Hepatocyte (in vitro differentiated cells): ENCODE data around the gene SART3. TPM values are rescaled to one million over a fixed set of nuclear protein-coding genes. Genes with fewer than 3 reads are reported as not detected.

Experiments used
- DNase-seq: peaks from one replicate; pipeline ENCODE4 v3.0.0-alpha.2; 2016; ENCODE audit warnings: low spot score
- H2AFZ ChIP-seq: fragments of 200-600 bp; sonication (generic); 2 replicates; pipeline ENCODE4 v1.6.0; 2016; ENCODE audit warnings: antibody characterized with exemption, mild to moderate bottlenecking
- H3K27ac ChIP-seq: fragments of 200-600 bp; sonication (generic); 2 replicates; pipeline ENCODE4 v1.5.1; 2016; ENCODE audit warnings: mild to moderate bottlenecking
- H3K27me3 ChIP-seq: fragments of 200-600 bp; sonication (generic); 2 replicates; pipeline ENCODE4 v1.6.1; 2016
- H3K36me3 ChIP-seq: fragments of 200-600 bp; sonication (generic); replicated peaks from 2 replicates; pipeline ENCODE4 v1.5.1; 2016; ENCODE audit warnings: low read depth; ENCODE audit not compliant: insufficient read depth
- H3K4me1 ChIP-seq: fragments of 200-600 bp; sonication (generic); 2 replicates; pipeline ENCODE4 v1.5.1; 2016; ENCODE audit warnings: mild to moderate bottlenecking, moderate library complexity; ENCODE audit not compliant: insufficient read depth
- H3K4me2 ChIP-seq: fragments of 200-600 bp; sonication (generic); 2 replicates; pipeline ENCODE4 v1.6.0; 2016
- H3K4me3 ChIP-seq: fragments of 200-600 bp; sonication (generic); 2 replicates; pipeline ENCODE4 v1.5.1; 2016; ENCODE audit warnings: mild to moderate bottlenecking
- H3K79me2 ChIP-seq: fragments of 200-600 bp; sonication (generic); 2 replicates; pipeline ENCODE4 v1.6.0; 2017; ENCODE audit warnings: mild to moderate bottlenecking
- H3K9me2 ChIP-seq: fragments of 200-600 bp; sonication (generic); replicated peaks from 2 replicates; pipeline ENCODE4 v1.6.0; 2017; ENCODE audit warnings: mild to moderate bottlenecking; ENCODE audit not compliant: insufficient read depth
- H3K9me3 ChIP-seq: fragments of 200-600 bp; sonication (generic); 2 replicates; pipeline ENCODE4 v1.5.1; 2016; ENCODE audit warnings: low read depth, mild to moderate bottlenecking
- H4K20me1 ChIP-seq: fragments of 200-600 bp; sonication (generic); 2 replicates; pipeline ENCODE4 v1.6.0; 2016; ENCODE audit warnings: mild to moderate bottlenecking; ENCODE audit not compliant: insufficient read depth, poor library complexity, severe bottlenecking
- EZH2 ChIP-seq: fragments of 200-600 bp; sonication (generic); IDR thresholded peaks from 2 replicates; pipeline ENCODE4 v1.6.1; 2016; ENCODE audit warnings: antibody characterized with exemption, mild to moderate bottlenecking, borderline replicate concordance
- EZH2phosphoT487 ChIP-seq: fragments of 200-600 bp; sonication (generic); IDR thresholded peaks from one replicate; pipeline ENCODE4 v1.6.1; 2018; ENCODE audit warnings: antibody characterized with exemption, mild to moderate bottlenecking, low read depth, moderate library complexity; ENCODE audit not compliant: unreplicated experiment, severe bottlenecking
- WGBS: methylation state at CpG from one replicate; pipeline ENCODE4 v1.1.6; 2016; ENCODE audit warnings: low lambda C conversion rate; ENCODE audit errors: missing lambda C conversion rate; 5-methylcytosine and 5-hydroxymethylcytosine counted together
- polyA plus RNA-seq: library from polyadenylated mRNA; unstranded; fragments of >200 nt; fragmentation: Nextera tagmentation; extraction: Ambion mirVana; gene quantifications from 2 replicates; pipeline ENCODE4 v1.2.1, GENCODE V29; 2016
- total RNA-seq: library from RNA; depleted of rRNA; stranded (reverse); fragments of >200 nt; gene quantifications from 2 replicates; pipeline ENCODE4 v1.2.3, GENCODE V29; 2014
- TF ChIP-seq, protein P1 (sequence below): fragments of 200-600 bp; sonication (generic); IDR thresholded peaks from 2 replicates; pipeline ENCODE4 v1.5.1; 2016; ENCODE audit warnings: antibody characterized with exemption, mild to moderate bottlenecking; ENCODE audit not compliant: poor library complexity

The SART3 gene, protein sequence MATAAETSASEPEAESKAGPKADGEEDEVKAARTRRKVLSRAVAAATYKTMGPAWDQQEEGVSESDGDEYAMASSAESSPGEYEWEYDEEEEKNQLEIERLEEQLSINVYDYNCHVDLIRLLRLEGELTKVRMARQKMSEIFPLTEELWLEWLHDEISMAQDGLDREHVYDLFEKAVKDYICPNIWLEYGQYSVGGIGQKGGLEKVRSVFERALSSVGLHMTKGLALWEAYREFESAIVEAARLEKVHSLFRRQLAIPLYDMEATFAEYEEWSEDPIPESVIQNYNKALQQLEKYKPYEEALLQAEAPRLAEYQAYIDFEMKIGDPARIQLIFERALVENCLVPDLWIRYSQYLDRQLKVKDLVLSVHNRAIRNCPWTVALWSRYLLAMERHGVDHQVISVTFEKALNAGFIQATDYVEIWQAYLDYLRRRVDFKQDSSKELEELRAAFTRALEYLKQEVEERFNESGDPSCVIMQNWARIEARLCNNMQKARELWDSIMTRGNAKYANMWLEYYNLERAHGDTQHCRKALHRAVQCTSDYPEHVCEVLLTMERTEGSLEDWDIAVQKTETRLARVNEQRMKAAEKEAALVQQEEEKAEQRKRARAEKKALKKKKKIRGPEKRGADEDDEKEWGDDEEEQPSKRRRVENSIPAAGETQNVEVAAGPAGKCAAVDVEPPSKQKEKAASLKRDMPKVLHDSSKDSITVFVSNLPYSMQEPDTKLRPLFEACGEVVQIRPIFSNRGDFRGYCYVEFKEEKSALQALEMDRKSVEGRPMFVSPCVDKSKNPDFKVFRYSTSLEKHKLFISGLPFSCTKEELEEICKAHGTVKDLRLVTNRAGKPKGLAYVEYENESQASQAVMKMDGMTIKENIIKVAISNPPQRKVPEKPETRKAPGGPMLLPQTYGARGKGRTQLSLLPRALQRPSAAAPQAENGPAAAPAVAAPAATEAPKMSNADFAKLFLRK
- total RNA-seq (41.0 and 60.4 TPM in 2 replicates), polyA plus RNA-seq (20.0 and 25.0 TPM in 2 replicates)

- WGBS, result under 1% methylated on average over 57 of the region's 57 CpGs
- H3K27me3 ChIP-seq, result no peaks in the 10 kb centered on the region
- peak within 1 kb of the TSS; percentile 81 for H3K27ac ChIP-seq
- TF ChIP-seq, protein P1, sequence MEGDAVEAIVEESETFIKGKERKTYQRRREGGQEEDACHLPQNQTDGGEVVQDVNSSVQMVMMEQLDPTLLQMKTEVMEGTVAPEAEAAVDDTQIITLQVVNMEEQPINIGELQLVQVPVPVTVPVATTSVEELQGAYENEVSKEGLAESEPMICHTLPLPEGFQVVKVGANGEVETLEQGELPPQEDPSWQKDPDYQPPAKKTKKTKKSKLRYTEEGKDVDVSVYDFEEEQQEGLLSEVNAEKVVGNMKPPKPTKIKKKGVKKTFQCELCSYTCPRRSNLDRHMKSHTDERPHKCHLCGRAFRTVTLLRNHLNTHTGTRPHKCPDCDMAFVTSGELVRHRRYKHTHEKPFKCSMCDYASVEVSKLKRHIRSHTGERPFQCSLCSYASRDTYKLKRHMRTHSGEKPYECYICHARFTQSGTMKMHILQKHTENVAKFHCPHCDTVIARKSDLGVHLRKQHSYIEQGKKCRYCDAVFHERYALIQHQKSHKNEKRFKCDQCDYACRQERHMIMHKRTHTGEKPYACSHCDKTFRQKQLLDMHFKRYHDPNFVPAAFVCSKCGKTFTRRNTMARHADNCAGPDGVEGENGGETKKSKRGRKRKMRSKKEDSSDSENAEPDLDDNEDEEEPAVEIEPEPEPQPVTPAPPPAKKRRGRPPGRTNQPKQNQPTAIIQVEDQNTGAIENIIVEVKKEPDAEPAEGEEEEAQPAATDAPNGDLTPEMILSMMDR, result no peak
- H4K20me1 ChIP-seq, result peaks cover 24% of the 10 kb centered on the region
- peak within 1 kb of the TSS; percentile 51 for H3K4me3 ChIP-seq
- peaks cover 71% of the 10 kb centered on the region for H3K79me2 ChIP-seq
- peaks cover 11% of the 10 kb centered on the region for H3K4me1 ChIP-seq
- no peaks in the 10 kb centered on the region for H3K9me2 ChIP-seq
- H2AFZ ChIP-seq, result peak within 1 kb of the TSS; percentile 67
- H3K36me3 ChIP-seq, result no peaks in the 10 kb centered on the region
- peak; percentile 90 for DNase-seq
- peak within 1 kb of the TSS; percentile 93 for H3K4me2 ChIP-seq
- no peaks in the 10 kb centered on the region for H3K9me3 ChIP-seq
Observed at GRCh38 chr12:108560752-108561719, at the start of gene SART3. Gene SART3 (minus strand): TSS chr12:108561173. CDS start chr12:108561154, 19 bp downstream.

DNA sequence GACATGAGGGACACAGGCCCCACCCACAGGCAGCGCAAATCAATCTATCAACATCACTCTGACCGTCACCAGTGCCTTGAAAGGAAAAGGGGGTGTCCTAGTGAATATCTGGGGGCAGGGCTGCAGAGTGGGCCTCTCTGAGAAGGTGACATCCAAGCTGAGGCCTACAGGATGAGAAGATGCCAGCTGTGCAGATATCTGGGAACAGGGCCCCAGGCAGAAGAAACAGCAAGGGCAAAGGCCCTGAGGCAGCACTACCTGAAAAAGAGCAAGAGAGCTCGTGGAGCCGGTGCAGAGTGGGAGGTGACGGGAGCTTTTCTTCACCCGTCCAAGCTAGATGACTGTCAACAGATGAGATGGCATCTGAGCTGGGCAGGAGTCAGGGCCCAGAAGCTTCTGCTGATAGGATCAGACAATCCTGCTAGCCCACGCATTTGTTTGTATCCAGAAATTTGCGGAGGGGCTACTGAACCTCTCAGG is 49.4 kb upstream of the SART3 start:
- DNase-seq, result no peak
- no peaks in the 10 kb centered on the region for H3K9me3 ChIP-seq
- H3K27me3 ChIP-seq, result no peaks in the 10 kb centered on the region
- TF ChIP-seq EZH2phosphoT487 (no peak), EZH2 (no peak)
- TF ChIP-seq, protein P1, result no peak
- no peak overlapping the region for H3K4me3 ChIP-seq
- peak overlapping the region; percentile 69 for H3K27ac ChIP-seq
- no peak overlapping the region for H2AFZ ChIP-seq
- no peaks in the 10 kb centered on the region for H3K9me2 ChIP-seq
- no peak overlapping the region for H3K4me2 ChIP-seq
- H3K4me1 ChIP-seq, result peaks cover 14% of the 10 kb centered on the region
- H4K20me1 ChIP-seq, result no peaks in the 10 kb centered on the region
- WGBS, result 81% methylated on average over 8 of the region's 8 CpGs
- H3K36me3 ChIP-seq, result no peaks in the 10 kb centered on the region
- H3K79me2 ChIP-seq, result no peaks in the 10 kb centered on the region

- H4K20me1 ChIP-seq, result no peaks in the 10 kb centered on the region
- peak overlapping the region; percentile 59 for H3K4me2 ChIP-seq
- peak overlapping the region; percentile 69 for H3K27ac ChIP-seq
- H3K9me2 ChIP-seq, result no peaks in the 10 kb centered on the region
- DNase-seq, result peak; percentile 80
- H3K36me3 ChIP-seq, result no peaks in the 10 kb centered on the region
- WGBS, result 60% methylated on average over 21 of the region's 21 CpGs
- no peak overlapping the region for H2AFZ ChIP-seq
- no peaks in the 10 kb centered on the region for H3K27me3 ChIP-seq
- H3K4me1 ChIP-seq, result peaks cover 14% of the 10 kb centered on the region
- no peaks in the 10 kb centered on the region for H3K79me2 ChIP-seq
- TF ChIP-seq EZH2phosphoT487 (no peak), EZH2 (no peak)
- TF ChIP-seq, protein P1, result no peak
- no peak overlapping the region for H3K4me3 ChIP-seq
- H3K9me3 ChIP-seq, result no peaks in the 10 kb centered on the region
Observed at GRCh38 chr12:108609537-108610335, 48.8 kb upstream of the SART3 start.
